DOHH2 (cell line): ENCODE results near the gene ZNF385B.

Source experiments
- H3F3A ChIP-seq: fragments of 200-600 bp; sonication (generic), shearing (Covaris generic); 2 replicates; pipeline ENCODE4 v1.6.0; 2016; ENCODE audit warnings: antibody characterized with exemption, mild to moderate bottlenecking; ENCODE audit not compliant: control insufficient read depth, insufficient read depth
- H3K27ac ChIP-seq: fragments of 200-600 bp; sonication (generic); 2 replicates; pipeline ENCODE4 v1.5.1; 2014; ENCODE audit warnings: low read depth, mild to moderate bottlenecking, low read length, moderate library complexity
- H3K27me3 ChIP-seq: fragments of 200-600 bp; sonication (generic); 2 replicates; pipeline ENCODE4 v1.6.1; 2014; ENCODE audit warnings: mild to moderate bottlenecking, low read length, mixed read lengths; ENCODE audit not compliant: control insufficient read depth
- H3K36me3 ChIP-seq: fragments of 200-600 bp; sonication (generic); 2 replicates; pipeline ENCODE4 v1.6.1; 2014; ENCODE audit warnings: mild to moderate bottlenecking, low read length, moderate library complexity, mixed read lengths; ENCODE audit not compliant: control insufficient read depth
- H3K4me1 ChIP-seq: fragments of 200-600 bp; sonication (generic); 2 replicates; pipeline ENCODE4 v1.6.1; 2014; ENCODE audit warnings: mild to moderate bottlenecking, low read length, mixed read lengths; ENCODE audit not compliant: control insufficient read depth
- H3K4me2 ChIP-seq: fragments of 200-600 bp; sonication (generic); 2 replicates; pipeline ENCODE4 v1.6.0; 2014; ENCODE audit warnings: mild to moderate bottlenecking, low read length, moderate library complexity
- H3K4me3 ChIP-seq: fragments of 200-600 bp; sonication (generic); 2 replicates; pipeline ENCODE4 v1.5.1; 2014; ENCODE audit warnings: mild to moderate bottlenecking, low read length, mixed read lengths
- H3K79me2 ChIP-seq: fragments of 200-600 bp; sonication (generic); 2 replicates; pipeline ENCODE4 v1.6.1; 2014; ENCODE audit warnings: mild to moderate bottlenecking, low read length, mixed read lengths; ENCODE audit not compliant: control insufficient read depth
- H3K9me2 ChIP-seq: fragments of 200-600 bp; sonication (generic); replicated peaks from 2 replicates; pipeline ENCODE4 v1.6.1; 2014; ENCODE audit warnings: mild to moderate bottlenecking, low read length, mixed read lengths; ENCODE audit not compliant: control insufficient read depth
- H3K9me3 ChIP-seq: fragments of 200-600 bp; sonication (generic); 2 replicates; pipeline ENCODE4 v1.6.1; 2014; ENCODE audit warnings: antibody characterized with exemption, low read length, mixed read lengths; ENCODE audit not compliant: control insufficient read depth, insufficient read depth
- H4K20me1 ChIP-seq: fragments of 200-600 bp; sonication (generic); 2 replicates; pipeline ENCODE4 v1.6.0; 2014; ENCODE audit warnings: low read depth, mild to moderate bottlenecking, antibody characterized with exemption, low read length, moderate library complexity; ENCODE audit not compliant: control insufficient read depth, insufficient read depth
- EZH2phosphoT487 ChIP-seq: fragments of 200-600 bp; sonication (generic); IDR thresholded peaks from 2 replicates; pipeline ENCODE4 v1.6.1; 2017; ENCODE audit warnings: borderline replicate concordance, mild to moderate bottlenecking, antibody characterized with exemption, low read length, moderate library complexity, mixed read lengths
- TF ChIP-seq, protein P1 (sequence below): fragments of 200-600 bp; sonication (generic); IDR thresholded peaks from one replicate; pipeline ENCODE4 v1.5.1; 2014; ENCODE audit warnings: antibody characterized with exemption, mild to moderate bottlenecking, low read depth, low read length; ENCODE audit not compliant: poor library complexity, severe bottlenecking

ZNF385B gene

DNA sequence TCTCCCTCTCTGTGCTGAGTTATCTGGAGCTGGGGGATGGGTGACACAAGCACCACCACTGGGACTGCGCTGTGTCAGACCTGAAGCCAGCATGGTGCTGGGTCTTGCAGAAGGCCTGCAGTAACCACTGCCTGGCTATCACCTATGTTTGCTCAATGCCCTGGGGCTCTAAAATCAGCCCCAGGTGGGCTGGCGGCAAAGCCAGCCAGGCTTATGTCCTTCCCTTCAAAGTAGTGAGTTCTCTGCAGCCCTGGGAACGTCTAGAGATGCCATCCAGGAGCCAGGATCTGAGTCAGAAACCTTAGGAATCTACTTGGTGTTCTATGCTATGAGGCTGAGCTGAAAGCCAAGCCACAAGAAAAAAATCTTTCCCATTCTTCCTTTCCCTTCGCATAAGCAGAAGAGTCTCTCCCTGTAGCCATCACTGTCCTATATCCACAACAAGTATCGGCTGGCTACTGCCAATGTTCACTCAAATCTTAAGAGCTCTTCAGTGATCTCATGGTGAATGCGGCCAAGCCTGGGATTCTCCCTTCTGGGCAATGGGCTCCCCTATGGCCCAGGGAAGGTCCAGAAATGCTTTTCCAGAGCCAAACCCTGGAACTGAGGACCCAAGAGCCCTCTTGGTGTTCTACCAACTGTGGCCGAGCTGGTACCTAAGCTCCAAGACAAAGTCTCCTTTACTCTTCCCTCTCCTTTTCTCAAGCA lies 248.7 kb downstream of the ZNF385B start:
- no peak overlapping the region for H3K4me2 ChIP-seq
- no peak for TF ChIP-seq EZH2phosphoT487
- TF ChIP-seq, protein P1, sequence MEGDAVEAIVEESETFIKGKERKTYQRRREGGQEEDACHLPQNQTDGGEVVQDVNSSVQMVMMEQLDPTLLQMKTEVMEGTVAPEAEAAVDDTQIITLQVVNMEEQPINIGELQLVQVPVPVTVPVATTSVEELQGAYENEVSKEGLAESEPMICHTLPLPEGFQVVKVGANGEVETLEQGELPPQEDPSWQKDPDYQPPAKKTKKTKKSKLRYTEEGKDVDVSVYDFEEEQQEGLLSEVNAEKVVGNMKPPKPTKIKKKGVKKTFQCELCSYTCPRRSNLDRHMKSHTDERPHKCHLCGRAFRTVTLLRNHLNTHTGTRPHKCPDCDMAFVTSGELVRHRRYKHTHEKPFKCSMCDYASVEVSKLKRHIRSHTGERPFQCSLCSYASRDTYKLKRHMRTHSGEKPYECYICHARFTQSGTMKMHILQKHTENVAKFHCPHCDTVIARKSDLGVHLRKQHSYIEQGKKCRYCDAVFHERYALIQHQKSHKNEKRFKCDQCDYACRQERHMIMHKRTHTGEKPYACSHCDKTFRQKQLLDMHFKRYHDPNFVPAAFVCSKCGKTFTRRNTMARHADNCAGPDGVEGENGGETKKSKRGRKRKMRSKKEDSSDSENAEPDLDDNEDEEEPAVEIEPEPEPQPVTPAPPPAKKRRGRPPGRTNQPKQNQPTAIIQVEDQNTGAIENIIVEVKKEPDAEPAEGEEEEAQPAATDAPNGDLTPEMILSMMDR: no peak

DNA sequence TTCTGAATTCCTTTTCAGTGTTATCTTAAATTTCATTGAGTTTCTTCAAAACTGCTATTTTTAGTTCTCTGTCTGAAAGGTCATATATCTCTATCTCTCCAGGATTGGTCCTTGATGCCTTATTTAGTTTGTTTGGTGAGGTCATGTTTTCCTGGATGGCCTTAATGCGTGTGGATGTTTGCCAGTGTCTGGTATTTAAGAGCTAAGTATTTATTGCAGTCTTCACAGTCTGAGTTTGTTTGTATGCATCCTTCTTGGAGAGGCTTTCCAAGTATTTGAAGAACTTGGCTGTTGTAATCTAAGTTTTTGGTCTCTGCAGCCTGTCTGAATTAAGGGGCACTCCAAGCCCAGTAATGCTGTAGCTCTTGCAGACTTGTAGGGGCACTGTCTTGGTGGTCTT lies 249.3 kb downstream of the ZNF385B start:
- H4K20me1 ChIP-seq: no peaks in the 10 kb centered on the region
- H3K9me2 ChIP-seq: no peaks in the 10 kb centered on the region
- no peaks in the 10 kb centered on the region for H3K79me2 ChIP-seq
- no peaks in the 10 kb centered on the region for H3K36me3 ChIP-seq
- H3K4me3 ChIP-seq: no peak overlapping the region
- H3K4me1 ChIP-seq: no peaks in the 10 kb centered on the region
- no peak for TF ChIP-seq EZH2phosphoT487
- TF ChIP-seq, protein P1: no peak
- no peak overlapping the region for H3K4me2 ChIP-seq
- H3K27ac ChIP-seq: no peak overlapping the region
- H3K27me3 ChIP-seq: no peaks in the 10 kb centered on the region
- H3F3A ChIP-seq: no peaks in the 10 kb centered on the region
- H3K9me3 ChIP-seq: no peaks in the 10 kb centered on the region

More for the DNA sequence above, 248.7 kb downstream of the ZNF385B start:
- no peaks in the 10 kb centered on the region for H3K79me2 ChIP-seq
- no peaks in the 10 kb centered on the region for H3K9me3 ChIP-seq
- H3K27me3 ChIP-seq: no peaks in the 10 kb centered on the region
- no peak overlapping the region for H3K4me3 ChIP-seq
- H3K9me2 ChIP-seq: no peaks in the 10 kb centered on the region
- H4K20me1 ChIP-seq: no peaks in the 10 kb centered on the region
- H3K27ac ChIP-seq: no peak overlapping the region
- no peaks in the 10 kb centered on the region for H3K4me1 ChIP-seq
- no peaks in the 10 kb centered on the region for H3F3A ChIP-seq
- no peaks in the 10 kb centered on the region for H3K36me3 ChIP-seq

DNA sequence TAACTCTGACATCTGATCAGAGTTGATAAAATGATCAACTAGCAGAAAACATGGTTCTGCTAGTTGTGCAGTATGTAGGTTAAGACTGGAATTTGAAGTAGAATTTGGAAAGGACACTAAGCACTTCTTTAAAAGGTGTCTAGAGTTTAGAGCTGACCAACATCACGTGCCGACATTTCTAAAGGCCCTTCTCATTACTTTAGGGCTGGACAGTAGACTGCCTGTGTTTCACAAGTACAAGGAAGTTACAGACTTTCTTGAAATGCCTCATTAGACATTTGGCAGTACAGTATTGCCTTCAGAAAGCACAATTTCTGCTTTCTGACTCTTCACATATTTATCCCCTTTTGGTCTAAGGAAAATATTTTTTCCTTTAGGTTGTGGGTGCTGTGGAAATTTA lies 255.3 kb downstream of the ZNF385B start:
- H3K4me3 ChIP-seq: no peak overlapping the region
- no peak overlapping the region for H3K27ac ChIP-seq
- no peaks in the 10 kb centered on the region for H3F3A ChIP-seq
- no peaks in the 10 kb centered on the region for H3K36me3 ChIP-seq
- no peaks in the 10 kb centered on the region for H3K79me2 ChIP-seq
- H3K4me1 ChIP-seq: no peaks in the 10 kb centered on the region
- no peaks in the 10 kb centered on the region for H3K9me2 ChIP-seq
- no peaks in the 10 kb centered on the region for H3K9me3 ChIP-seq
- no peaks in the 10 kb centered on the region for H4K20me1 ChIP-seq
- no peak overlapping the region for H3K4me2 ChIP-seq
- TF ChIP-seq, protein P1: no peak
- no peak for TF ChIP-seq EZH2phosphoT487
- no peaks in the 10 kb centered on the region for H3K27me3 ChIP-seq
